ENCODE data around the gene LFNG.
A peak's percentile ranks its signal among the peaks of the same experiment; 100 is the strongest.
"Not testable (repeated sequence)": the region's sequence is repeated elsewhere in the genome, so short reads cannot be mapped to it uniquely, and the experiment has no call there.

Gene LFNG

GRCh38 chr7:2545746-2546425 lies 26.3 kb downstream of the LFNG start:
- DNase-seq = no peak

GRCh38 chr7:2546776-2547586 lies 27.4 kb downstream of the LFNG start:
- no peak for DNase-seq

- no peak for DNase-seq
These were observed 31.8 kb downstream of the LFNG start for GRCh38 chr7:2551418-2551817.

GRCh38 chr7:2553108-2553507 lies 33.5 kb downstream of the LFNG start:
- no peak for DNase-seq

GRCh38 chr7:2553831-2554581 lies 34.4 kb downstream of the LFNG start:
- DNase-seq = no peak

- no peak for DNase-seq
These were observed 35.1 kb downstream of the LFNG start for GRCh38 chr7:2554661-2555111.

- peak; percentile 93 to 94 for DNase-seq
These were observed 35.8 kb downstream of the LFNG start, which contains the start of gene BRAT1 for GRCh38 chr7:2555121-2556052. Gene BRAT1 (minus strand): TSS chr7:2555524. CDS start chr7:2554431, 1,093 bp downstream.

GRCh38 chr7:2558629-2559282 lies 39.2 kb downstream of the LFNG start, which contains the start of gene IQCE:
Gene IQCE (plus strand): TSS chr7:2558979. CDS start chr7:2559182, 203 bp downstream.
- peak; percentile 82 to 89 for DNase-seq

- peak in 1 of 2 donors; percentile 40 for DNase-seq
These were observed 39.8 kb downstream of the LFNG start for GRCh38 chr7:2559283-2559950.

- not testable (repeated sequence) for DNase-seq
These were observed 44.4 kb downstream of the LFNG start for GRCh38 chr7:2563955-2564354.

- DNase-seq = no peak
These were observed 45.5 kb downstream of the LFNG start for GRCh38 chr7:2564970-2565540.

- no peak for DNase-seq
These were observed 46.8 kb downstream of the LFNG start for GRCh38 chr7:2566348-2566889.

- no peak for DNase-seq
These were observed 47.5 kb downstream of the LFNG start for GRCh38 chr7:2566890-2567678.

- peak in 1 of 2 donors; percentile 50 for DNase-seq
These were observed 48.2 kb downstream of the LFNG start for GRCh38 chr7:2567679-2568278.

- no peak for DNase-seq
These were observed 49.1 kb downstream of the LFNG start for GRCh38 chr7:2568521-2569223.

- DNase-seq = no peak
These were observed 49.8 kb downstream of the LFNG start for GRCh38 chr7:2569421-2569820.

GRCh38 chr7:2570021-2570420 lies 50.4 kb downstream of the LFNG start:
- no peak for DNase-seq

- DNase-seq = no peak
These were observed 51.8 kb downstream of the LFNG start for GRCh38 chr7:2571409-2571808.

All from inflammatory macrophage (primary cell).